ENCODE results near the gene MAMDC2.

GRCh38 chr9:70056211-70056944 lies 12.7 kb downstream of the MAMDC2 start:
- TF ChIP-seq CTCF (IDR thresholded peaks at IDR 0.05 in 4 of 5, conservative IDR thresholded peaks at IDR 0.05 in 1 of 5) = no peak
- no peak for TF ChIP-seq POLR2A (IDR thresholded peaks at IDR 0.05)

Measured in gastrocnemius medialis (tissue), 4 donors.